Neural cell (in vitro differentiated cells): ENCODE data around the gene EHMT1. TPM values are rescaled to one million over a fixed set of nuclear protein-coding genes. Genes with fewer than 3 reads are reported as not detected.

Source experiments
- H2AFZ ChIP-seq: fragments of 200-600, 300-800 bp; sonication (generic), shearing (Covaris generic); 2 replicates; pipeline ENCODE4 v1.6.0; 2014; ENCODE audit warnings: low read depth, mild to moderate bottlenecking, antibody characterized with exemption, low read length, moderate library complexity
- H3F3A ChIP-seq: fragments of 200-600 bp; shearing (Covaris generic); 2 replicates; pipeline ENCODE4 v1.6.1; 2016; ENCODE audit warnings: mild to moderate bottlenecking, moderate library complexity, mixed read lengths, antibody characterized with exemption, low read length; ENCODE audit not compliant: insufficient read depth, poor library complexity, severe bottlenecking
- H3K27ac ChIP-seq: fragments of 200-600, 300-800 bp; sonication (generic), shearing (Covaris generic); 2 replicates; pipeline ENCODE4 v1.5.1; 2014; ENCODE audit warnings: mild to moderate bottlenecking, low read length, moderate library complexity
- H3K27me3 ChIP-seq: fragments of 300-800, 200-600 bp; sonication (generic), shearing (Covaris generic); 2 replicates; pipeline ENCODE4 v1.6.0; 2014; ENCODE audit warnings: mild to moderate bottlenecking, low read depth, low read length, moderate library complexity; ENCODE audit not compliant: insufficient read depth
- H3K36me3 ChIP-seq: fragments of 300-800, 200-600 bp; sonication (generic), shearing (Covaris generic); 2 replicates; pipeline ENCODE4 v1.5.1; 2014; ENCODE audit warnings: mild to moderate bottlenecking, antibody characterized with exemption, low read length, moderate library complexity; ENCODE audit not compliant: insufficient read depth
- H3K4me2 ChIP-seq: fragments of 300-800, 200-600 bp; sonication (generic), shearing (Covaris generic); 2 replicates; pipeline ENCODE4 v1.6.0; 2014; ENCODE audit warnings: mild to moderate bottlenecking, low read length
- H3K4me3 ChIP-seq: fragments of 300-800, 200-600 bp; sonication (generic), shearing (Covaris generic); 2 replicates; pipeline ENCODE4 v1.5.1; 2014; ENCODE audit warnings: mild to moderate bottlenecking, low read length, moderate library complexity
- H3K79me2 ChIP-seq: fragments of 200-600 bp; shearing (Covaris generic); replicated peaks from 2 replicates; pipeline ENCODE4 v1.6.0; 2014; ENCODE audit warnings: mild to moderate bottlenecking, low read length, moderate library complexity; ENCODE audit not compliant: insufficient read depth
- H3K9ac ChIP-seq: fragments of 300-800, 200-600 bp; sonication (generic), shearing (Covaris generic); 2 replicates; pipeline ENCODE4 v1.6.1; 2016; ENCODE audit warnings: mild to moderate bottlenecking, low read length, mixed read lengths
- H3K9me2 ChIP-seq: fragments of 200-600 bp; shearing (Covaris generic); 2 replicates; pipeline ENCODE4 v1.6.1; 2016; ENCODE audit warnings: mild to moderate bottlenecking, low read length, mixed read lengths; ENCODE audit not compliant: insufficient read depth
- H3K9me3 ChIP-seq: fragments of 200-600, 300-800 bp; sonication (generic), shearing (Covaris generic); 2 replicates; pipeline ENCODE4 v1.6.1; 2016; ENCODE audit warnings: mild to moderate bottlenecking, mixed run types, low read length, moderate library complexity, mixed read lengths
- H4K20me1 ChIP-seq: fragments of 200-600 bp; shearing (Covaris generic); 2 replicates; pipeline ENCODE4 v1.6.1; 2016; ENCODE audit warnings: mild to moderate bottlenecking, mixed run types; ENCODE audit not compliant: insufficient read depth
- EP300 ChIP-seq: fragments of 450-650 bp; conservative IDR thresholded peaks from 2 replicates; pipeline ENCODE4 v1.6.1; 2014; ENCODE audit warnings: antibody characterized with exemption, mild to moderate bottlenecking, moderate library complexity; ENCODE audit not compliant: poor library complexity, severe bottlenecking
- EZH2 ChIP-seq: fragments of 200-600, 300-800 bp; shearing (Covaris generic), sonication (generic); IDR thresholded peaks from 2 replicates; pipeline ENCODE4 v1.6.1; 2014; ENCODE audit warnings: antibody characterized with exemption, low read length, borderline replicate concordance, mild to moderate bottlenecking; ENCODE audit not compliant: insufficient read depth, poor library complexity, severe bottlenecking
- MXI1 ChIP-seq: fragments of 450-650 bp; conservative IDR thresholded peaks from 2 replicates; pipeline ENCODE4 v1.6.1; 2014; ENCODE audit warnings: antibody characterized with exemption, mild to moderate bottlenecking; ENCODE audit not compliant: poor library complexity, severe bottlenecking
- POLR2AphosphoS5 ChIP-seq: IDR thresholded peaks from 2 replicates; pipeline ENCODE4 v1.6.1; 2012
- RAD21 ChIP-seq: fragments of 450-650 bp; conservative IDR thresholded peaks from 2 replicates; pipeline ENCODE4 v1.6.1; 2014; ENCODE audit warnings: antibody characterized with exemption, mild to moderate bottlenecking, moderate library complexity
- SMC3 ChIP-seq: fragments of 450-650 bp; conservative IDR thresholded peaks from 2 replicates; pipeline ENCODE4 v1.6.1; 2014; ENCODE audit warnings: antibody characterized with exemption, mild to moderate bottlenecking, moderate library complexity; ENCODE audit not compliant: poor library complexity
- TAF1 ChIP-seq: IDR thresholded peaks from 2 replicates; pipeline ENCODE4 v1.6.1; 2012; ENCODE audit warnings: low read depth
- polyA plus RNA-seq: library from polyadenylated mRNA; depleted of rRNA; stranded (reverse); fragments of >200 nt; gene quantifications from 2 replicates; pipeline ENCODE4 v1.2.3, GENCODE V29; 2014
- TF ChIP-seq, protein P1 (sequence below): IDR thresholded peaks from 2 replicates; pipeline ENCODE4 v1.6.1; 2012; ENCODE audit warnings: borderline replicate concordance
- TF ChIP-seq, protein P2 (sequence below): fragments of 450-650 bp; IDR thresholded peaks from 2 replicates; pipeline ENCODE4 v1.5.1; 2014; ENCODE audit warnings: antibody characterized with exemption, mild to moderate bottlenecking, moderate library complexity; ENCODE audit not compliant: poor library complexity, severe bottlenecking

EHMT1 gene
- polyA plus RNA-seq, 1 donor from 2014 or later: 53.0 TPM

DNA sequence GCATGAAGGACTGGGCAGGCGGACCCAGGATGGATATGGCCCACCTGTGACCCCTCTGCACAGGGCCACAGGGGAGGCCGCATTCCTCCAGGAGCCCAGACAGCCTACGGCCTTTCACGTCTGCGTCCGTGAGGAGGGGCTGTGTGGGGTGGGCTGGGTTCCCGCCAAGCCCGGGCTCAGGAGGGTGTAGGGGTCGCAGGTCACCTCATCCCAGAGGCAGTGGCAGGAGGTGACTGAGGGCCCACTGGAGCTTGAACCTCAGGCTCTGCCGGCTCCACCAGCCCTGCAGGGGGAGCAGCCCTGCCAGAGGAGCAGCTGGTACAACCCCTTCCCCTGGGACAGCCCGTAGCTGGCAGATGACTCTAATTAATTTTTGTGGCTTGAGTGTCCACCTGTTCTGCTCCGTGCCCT lies 218.0 kb downstream of the EHMT1 start:
- no peak overlapping the region for H3K4me2 ChIP-seq
- H2AFZ ChIP-seq: no peak overlapping the region
- TF ChIP-seq SMC3 (no peak), POLR2AphosphoS5 (no peak), RAD21 (no peak), EZH2 (no peak)
- TF ChIP-seq, protein P1, sequence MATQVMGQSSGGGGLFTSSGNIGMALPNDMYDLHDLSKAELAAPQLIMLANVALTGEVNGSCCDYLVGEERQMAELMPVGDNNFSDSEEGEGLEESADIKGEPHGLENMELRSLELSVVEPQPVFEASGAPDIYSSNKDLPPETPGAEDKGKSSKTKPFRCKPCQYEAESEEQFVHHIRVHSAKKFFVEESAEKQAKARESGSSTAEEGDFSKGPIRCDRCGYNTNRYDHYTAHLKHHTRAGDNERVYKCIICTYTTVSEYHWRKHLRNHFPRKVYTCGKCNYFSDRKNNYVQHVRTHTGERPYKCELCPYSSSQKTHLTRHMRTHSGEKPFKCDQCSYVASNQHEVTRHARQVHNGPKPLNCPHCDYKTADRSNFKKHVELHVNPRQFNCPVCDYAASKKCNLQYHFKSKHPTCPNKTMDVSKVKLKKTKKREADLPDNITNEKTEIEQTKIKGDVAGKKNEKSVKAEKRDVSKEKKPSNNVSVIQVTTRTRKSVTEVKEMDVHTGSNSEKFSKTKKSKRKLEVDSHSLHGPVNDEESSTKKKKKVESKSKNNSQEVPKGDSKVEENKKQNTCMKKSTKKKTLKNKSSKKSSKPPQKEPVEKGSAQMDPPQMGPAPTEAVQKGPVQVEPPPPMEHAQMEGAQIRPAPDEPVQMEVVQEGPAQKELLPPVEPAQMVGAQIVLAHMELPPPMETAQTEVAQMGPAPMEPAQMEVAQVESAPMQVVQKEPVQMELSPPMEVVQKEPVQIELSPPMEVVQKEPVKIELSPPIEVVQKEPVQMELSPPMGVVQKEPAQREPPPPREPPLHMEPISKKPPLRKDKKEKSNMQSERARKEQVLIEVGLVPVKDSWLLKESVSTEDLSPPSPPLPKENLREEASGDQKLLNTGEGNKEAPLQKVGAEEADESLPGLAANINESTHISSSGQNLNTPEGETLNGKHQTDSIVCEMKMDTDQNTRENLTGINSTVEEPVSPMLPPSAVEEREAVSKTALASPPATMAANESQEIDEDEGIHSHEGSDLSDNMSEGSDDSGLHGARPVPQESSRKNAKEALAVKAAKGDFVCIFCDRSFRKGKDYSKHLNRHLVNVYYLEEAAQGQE: no peak
- H3K79me2 ChIP-seq: no peaks in the 10 kb centered on the region
- H3F3A ChIP-seq: no peaks in the 10 kb centered on the region
- peaks cover 8% of the 10 kb centered on the region for H3K36me3 ChIP-seq
- no peaks in the 10 kb centered on the region for H3K9me3 ChIP-seq
- no peaks in the 10 kb centered on the region for H3K27me3 ChIP-seq
- H3K9me2 ChIP-seq: no peaks in the 10 kb centered on the region
- H3K4me3 ChIP-seq: no peak overlapping the region
- H3K9ac ChIP-seq: no peak overlapping the region
- H4K20me1 ChIP-seq: no peaks in the 10 kb centered on the region
- no peak overlapping the region for H3K27ac ChIP-seq

- no peak overlapping the region for H3K9ac ChIP-seq
- H3F3A ChIP-seq: no peaks in the 10 kb centered on the region
- no peak overlapping the region for H2AFZ ChIP-seq
- H3K79me2 ChIP-seq: no peaks in the 10 kb centered on the region
- H3K4me3 ChIP-seq: no peak overlapping the region
- H3K9me2 ChIP-seq: no peaks in the 10 kb centered on the region
- H3K27ac ChIP-seq: no peak overlapping the region
- H3K4me2 ChIP-seq: no peak overlapping the region
- TF ChIP-seq TAF1 (no peak), POLR2AphosphoS5 (no peak), RAD21 (no peak), EZH2 (no peak), MXI1 (no peak), EP300 (no peak), SMC3 (no peak)
- TF ChIP-seq, protein P1: no peak
- TF ChIP-seq, protein P2, sequence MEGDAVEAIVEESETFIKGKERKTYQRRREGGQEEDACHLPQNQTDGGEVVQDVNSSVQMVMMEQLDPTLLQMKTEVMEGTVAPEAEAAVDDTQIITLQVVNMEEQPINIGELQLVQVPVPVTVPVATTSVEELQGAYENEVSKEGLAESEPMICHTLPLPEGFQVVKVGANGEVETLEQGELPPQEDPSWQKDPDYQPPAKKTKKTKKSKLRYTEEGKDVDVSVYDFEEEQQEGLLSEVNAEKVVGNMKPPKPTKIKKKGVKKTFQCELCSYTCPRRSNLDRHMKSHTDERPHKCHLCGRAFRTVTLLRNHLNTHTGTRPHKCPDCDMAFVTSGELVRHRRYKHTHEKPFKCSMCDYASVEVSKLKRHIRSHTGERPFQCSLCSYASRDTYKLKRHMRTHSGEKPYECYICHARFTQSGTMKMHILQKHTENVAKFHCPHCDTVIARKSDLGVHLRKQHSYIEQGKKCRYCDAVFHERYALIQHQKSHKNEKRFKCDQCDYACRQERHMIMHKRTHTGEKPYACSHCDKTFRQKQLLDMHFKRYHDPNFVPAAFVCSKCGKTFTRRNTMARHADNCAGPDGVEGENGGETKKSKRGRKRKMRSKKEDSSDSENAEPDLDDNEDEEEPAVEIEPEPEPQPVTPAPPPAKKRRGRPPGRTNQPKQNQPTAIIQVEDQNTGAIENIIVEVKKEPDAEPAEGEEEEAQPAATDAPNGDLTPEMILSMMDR: no peak
- peaks cover 8% of the 10 kb centered on the region for H3K36me3 ChIP-seq
- H3K27me3 ChIP-seq: no peaks in the 10 kb centered on the region
- no peaks in the 10 kb centered on the region for H4K20me1 ChIP-seq
- no peaks in the 10 kb centered on the region for H3K9me3 ChIP-seq
Observed at GRCh38 chr9:137837345-137838278, 218.8 kb downstream of the EHMT1 start.
